ENCODE results near the gene SOX3. TPM values are rescaled to one million over a fixed set of nuclear protein-coding genes. Genes with fewer than 3 reads are reported as not detected.
A peak's percentile ranks its signal among the peaks of the same experiment; 100 is the strongest.

Gene SOX3
- polyA plus RNA-seq, 2 of the 4 experiments (the other 2 are of a cell fraction), result not detected

DNA sequence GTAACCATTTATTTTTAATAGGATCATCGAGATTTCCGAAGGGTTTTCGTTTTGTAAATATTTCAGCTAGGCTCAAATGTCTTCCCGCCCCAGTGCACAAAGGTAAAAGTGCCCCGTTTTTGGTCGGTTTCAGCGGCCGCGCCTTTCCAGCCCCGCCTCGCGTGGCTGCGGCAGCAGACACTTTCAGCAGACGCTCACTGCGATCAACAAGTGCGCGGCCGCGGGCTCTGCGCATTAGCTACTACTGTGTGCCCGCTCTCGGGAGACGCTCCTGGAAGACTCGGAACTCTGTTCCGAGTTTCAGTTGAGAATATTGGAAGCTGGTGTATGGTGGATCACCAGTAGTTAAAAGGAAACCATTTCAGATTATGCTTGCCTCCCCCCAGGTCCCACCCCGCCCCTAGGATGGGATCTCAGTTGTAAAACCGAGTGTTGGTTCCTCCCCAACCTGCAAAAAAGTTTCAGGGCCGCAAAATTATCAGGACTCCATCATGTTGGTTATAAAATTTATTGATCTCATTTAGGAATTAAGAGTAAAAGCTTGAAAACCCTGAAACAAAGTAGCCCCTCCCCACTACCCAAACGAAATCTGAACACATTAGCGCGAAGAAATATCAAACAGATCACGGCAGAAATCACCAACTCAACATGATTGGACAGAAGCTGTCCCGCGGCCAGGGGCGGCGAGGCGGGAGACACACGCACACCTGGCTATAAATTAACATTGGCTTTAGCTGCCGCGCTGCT, 2.2 kb downstream of the SOX3 start:
- POLR2A ChIA-PET, result no interaction called here
- ATAC-seq (no peak), FAIRE-seq (no peak), DNase-seq (ENCODE audit: low read depth in 1 of 2, low spot score in 1 of 2) (no peak)
- H3K27ac ChIP-seq, result no peak overlapping the region
- H3K4me1 ChIP-seq, result no peaks in the 10 kb centered on the region
- TF ChIP-seq, protein P1, sequence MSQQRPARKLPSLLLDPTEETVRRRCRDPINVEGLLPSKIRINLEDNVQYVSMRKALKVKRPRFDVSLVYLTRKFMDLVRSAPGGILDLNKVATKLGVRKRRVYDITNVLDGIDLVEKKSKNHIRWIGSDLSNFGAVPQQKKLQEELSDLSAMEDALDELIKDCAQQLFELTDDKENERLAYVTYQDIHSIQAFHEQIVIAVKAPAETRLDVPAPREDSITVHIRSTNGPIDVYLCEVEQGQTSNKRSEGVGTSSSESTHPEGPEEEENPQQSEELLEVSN (IDR thresholded peaks at IDR 0.05; ENCODE audit: borderline replicate concordance, low read depth), result no peak
- TF ChIP-seq CHD4 (IDR thresholded peaks at IDR 0.05; ENCODE audit: borderline replicate concordance), result no peak
- TF ChIP-seq, protein P2, sequence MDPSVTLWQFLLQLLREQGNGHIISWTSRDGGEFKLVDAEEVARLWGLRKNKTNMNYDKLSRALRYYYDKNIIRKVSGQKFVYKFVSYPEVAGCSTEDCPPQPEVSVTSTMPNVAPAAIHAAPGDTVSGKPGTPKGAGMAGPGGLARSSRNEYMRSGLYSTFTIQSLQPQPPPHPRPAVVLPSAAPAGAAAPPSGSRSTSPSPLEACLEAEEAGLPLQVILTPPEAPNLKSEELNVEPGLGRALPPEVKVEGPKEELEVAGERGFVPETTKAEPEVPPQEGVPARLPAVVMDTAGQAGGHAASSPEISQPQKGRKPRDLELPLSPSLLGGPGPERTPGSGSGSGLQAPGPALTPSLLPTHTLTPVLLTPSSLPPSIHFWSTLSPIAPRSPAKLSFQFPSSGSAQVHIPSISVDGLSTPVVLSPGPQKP (IDR thresholded peaks at IDR 0.05; ENCODE audit: low read depth, low read length), result no peak
- TF ChIP-seq ZFP36 (IDR thresholded peaks at IDR 0.05; ENCODE audit: borderline replicate concordance, partially characterized antibody), result no peak
- TF ChIP-seq ZNF302 (CRISPR knock-in tag; IDR thresholded peaks at IDR 0.05), result no peak
- TF ChIP-seq, protein P3, sequence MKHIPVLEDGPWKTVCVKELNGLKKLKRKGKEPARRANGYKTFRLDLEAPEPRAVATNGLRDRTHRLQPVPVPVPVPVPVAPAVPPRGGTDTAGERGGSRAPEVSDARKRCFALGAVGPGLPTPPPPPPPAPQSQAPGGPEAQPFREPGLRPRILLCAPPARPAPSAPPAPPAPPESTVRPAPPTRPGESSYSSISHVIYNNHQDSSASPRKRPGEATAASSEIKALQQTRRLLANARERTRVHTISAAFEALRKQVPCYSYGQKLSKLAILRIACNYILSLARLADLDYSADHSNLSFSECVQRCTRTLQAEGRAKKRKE (CRISPR knock-in tag; IDR thresholded peaks at IDR 0.05; ENCODE audit: low read depth), result no peak
- no peak for TF ChIP-seq HDAC2 (IDR thresholded peaks at IDR 0.05)
- no peak for TF ChIP-seq MYC (IDR thresholded peaks at IDR 0.05; ENCODE audit: borderline replicate concordance, low read length)
- TF ChIP-seq RCOR1 (IDR thresholded peaks at IDR 0.05; ENCODE audit: low read depth, low read length), result no peak
- no peak for TF ChIP-seq HOXB13 (CRISPR knock-in tag; IDR thresholded peaks at IDR 0.05; ENCODE audit: low read depth)
- TF ChIP-seq JUNB (IDR thresholded peaks at IDR 0.05), result no peak
- no peak for TF ChIP-seq FOXS1 (CRISPR knock-in tag; IDR thresholded peaks at IDR 0.05)
- no peak for TF ChIP-seq MAFK (IDR thresholded peaks at IDR 0.05; ENCODE audit: partially characterized antibody)
- no peak for TF ChIP-seq EHMT2 (IDR thresholded peaks at IDR 0.05; ENCODE audit: low read depth)
- TF ChIP-seq SMC3 (IDR thresholded peaks at IDR 0.05), result no peak
- WGBS (ENCODE audit: missing lambda C conversion rate), result 67% methylated on average over 38 of the region's 40 CpGs
- no peaks in the 10 kb centered on the region for H3K9me3 ChIP-seq
- peak overlapping the region; percentile 76; the same call in 2 of the 3 replicates for H3K4me2 ChIP-seq
- H3K4me3 ChIP-seq, result no peak overlapping the region
- CTCF ChIA-PET, result no interaction called here

DNA sequence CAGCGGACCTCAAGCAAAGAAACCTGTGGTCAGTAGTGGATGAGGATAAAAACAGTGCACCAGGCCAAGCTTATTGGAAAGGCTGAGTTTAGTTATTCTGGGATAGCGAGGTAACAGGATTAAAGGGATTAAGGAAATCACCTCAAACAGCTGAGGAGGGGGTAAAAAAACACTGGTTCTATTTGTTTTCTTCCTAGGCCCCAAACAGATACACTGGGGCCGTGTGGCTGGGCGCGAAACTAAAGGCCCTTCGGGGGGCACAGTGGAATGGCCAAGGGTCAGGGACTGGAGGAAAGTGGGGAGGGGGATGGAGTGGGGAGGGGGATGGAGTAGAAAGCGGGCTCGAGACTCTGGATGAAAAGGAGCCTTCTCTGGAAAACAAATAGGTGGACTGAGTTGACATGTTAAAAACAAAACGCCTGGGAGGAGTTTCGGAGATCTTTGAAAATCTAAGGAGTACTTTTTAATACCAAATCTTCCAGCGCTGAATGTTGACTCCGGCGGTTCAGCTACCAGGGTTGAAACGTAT, 2.9 kb downstream of the SOX3 start:
- H3K4me2 ChIP-seq, result no peak overlapping the region
- ATAC-seq, result no peak
- no peak for TF ChIP-seq TP53 (CRISPR knock-in tag; IDR thresholded peaks at IDR 0.05)
- FAIRE-seq, result no peak
- H3K27ac ChIP-seq, result no peak overlapping the region
- no peaks in the 10 kb centered on the region for H3K4me1 ChIP-seq
- ChIA-PET CTCF (no interaction called here), POLR2A (no interaction called here)
- 66% methylated on average over 14 of the region's 14 CpGs for WGBS (ENCODE audit: missing lambda C conversion rate)
- no peaks in the 10 kb centered on the region for H3K9me3 ChIP-seq
- no peak for DNase-seq (ENCODE audit: low read depth in 1 of 2, low spot score in 1 of 2)
- H3K4me3 ChIP-seq, result no peak overlapping the region

DNA sequence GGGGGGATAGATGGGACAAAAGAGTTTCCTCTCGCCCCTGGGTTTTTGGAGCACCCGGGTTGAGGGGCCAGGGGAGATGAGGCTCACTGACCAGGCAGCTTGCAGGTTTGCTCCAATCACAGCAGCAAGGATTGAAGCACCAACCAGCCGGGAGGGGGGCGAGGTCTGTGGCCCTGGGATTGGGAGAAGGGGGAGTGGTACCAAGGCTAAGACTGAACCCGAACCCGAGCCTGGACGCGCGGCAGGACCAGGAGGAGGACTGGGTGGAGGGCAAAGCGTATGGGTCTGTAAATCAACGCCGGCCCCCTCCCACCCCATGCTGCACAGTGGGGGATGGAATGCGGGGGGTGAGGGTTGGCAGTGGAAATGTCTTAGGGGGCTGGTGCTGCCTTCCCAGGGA, 3.5 kb downstream of the SOX3 start:
- no peak for DNase-seq (ENCODE audit: low read depth in 1 of 2, low spot score in 1 of 2)
- ATAC-seq, result no peak
- 6% methylated on average over 3 of the region's 13 CpGs for WGBS (ENCODE audit: missing lambda C conversion rate)
- ChIA-PET CTCF (no interaction called here), POLR2A (no interaction called here)
- Histone ChIP-seq H3K4me3 (no peak overlapping the region), H3K27ac (no peak overlapping the region), H3K9me3 (no peaks in the 10 kb centered on the region), H3K4me2 (no peak overlapping the region), H3K4me1 (no peaks in the 10 kb centered on the region)
- no peak for TF ChIP-seq FOSL2 (IDR thresholded peaks at IDR 0.05)
- no peak for TF ChIP-seq FOSL2 (CRISPR knock-in tag; IDR thresholded peaks at IDR 0.05)
- TF ChIP-seq HOXB5 (CRISPR knock-in tag; IDR thresholded peaks at IDR 0.05), result no peak
- TF ChIP-seq, protein P4, sequence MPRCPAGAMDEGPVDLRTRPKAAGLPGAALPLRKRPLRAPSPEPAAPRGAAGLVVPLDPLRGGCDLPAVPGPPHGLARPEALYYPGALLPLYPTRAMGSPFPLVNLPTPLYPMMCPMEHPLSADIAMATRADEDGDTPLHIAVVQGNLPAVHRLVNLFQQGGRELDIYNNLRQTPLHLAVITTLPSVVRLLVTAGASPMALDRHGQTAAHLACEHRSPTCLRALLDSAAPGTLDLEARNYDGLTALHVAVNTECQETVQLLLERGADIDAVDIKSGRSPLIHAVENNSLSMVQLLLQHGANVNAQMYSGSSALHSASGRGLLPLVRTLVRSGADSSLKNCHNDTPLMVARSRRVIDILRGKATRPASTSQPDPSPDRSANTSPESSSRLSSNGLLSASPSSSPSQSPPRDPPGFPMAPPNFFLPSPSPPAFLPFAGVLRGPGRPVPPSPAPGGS (IDR thresholded peaks at IDR 0.05), result no peak
- TF ChIP-seq HDAC2 (IDR thresholded peaks at IDR 0.05), result no peak
- no peak for TF ChIP-seq CBX2 (IDR thresholded peaks at IDR 0.05; ENCODE audit: borderline replicate concordance, low read depth)
- TF ChIP-seq MYC (IDR thresholded peaks at IDR 0.05; ENCODE audit: borderline replicate concordance, low read length), result no peak
- no peak for FAIRE-seq
